Activated naive CD8-positive, alpha-beta T cell treated with anti-CD3 and anti-CD28 coated beads, Interleukin-2, amount 50 U/mL, for 16 hours (primary cell): ENCODE data around the gene AIPL1.

Source experiments
- DNase-seq: peaks from one replicate; pipeline ENCODE4 v3.0.0-alpha.2; 2020; ENCODE audit warnings: low read depth, low spot score

AIPL1 gene

DNA sequence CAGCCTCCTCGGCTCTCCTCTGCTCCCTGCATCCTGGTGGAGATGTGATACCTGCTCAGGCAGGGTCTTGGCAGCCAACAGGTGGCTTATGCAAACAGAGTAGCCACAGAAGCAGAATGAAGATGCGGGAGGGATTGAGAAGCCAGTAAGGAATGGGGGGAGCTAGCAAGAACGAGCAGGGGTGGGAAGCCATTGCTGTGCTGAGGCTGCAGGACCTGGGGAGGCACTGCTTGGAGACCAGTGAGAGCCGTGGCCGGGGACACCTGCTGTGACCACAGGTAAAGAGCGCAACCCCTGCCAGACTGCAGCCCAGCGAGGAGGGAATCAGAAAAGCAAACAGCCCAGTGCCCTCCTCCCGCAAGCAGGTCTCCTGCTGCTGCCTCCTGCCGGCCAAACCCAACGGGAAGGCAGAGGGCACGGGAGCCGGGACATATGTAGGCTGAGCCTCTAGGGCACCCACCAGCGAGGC lies 14.7 kb downstream of the AIPL1 start:
- DNase-seq: no peak

DNA sequence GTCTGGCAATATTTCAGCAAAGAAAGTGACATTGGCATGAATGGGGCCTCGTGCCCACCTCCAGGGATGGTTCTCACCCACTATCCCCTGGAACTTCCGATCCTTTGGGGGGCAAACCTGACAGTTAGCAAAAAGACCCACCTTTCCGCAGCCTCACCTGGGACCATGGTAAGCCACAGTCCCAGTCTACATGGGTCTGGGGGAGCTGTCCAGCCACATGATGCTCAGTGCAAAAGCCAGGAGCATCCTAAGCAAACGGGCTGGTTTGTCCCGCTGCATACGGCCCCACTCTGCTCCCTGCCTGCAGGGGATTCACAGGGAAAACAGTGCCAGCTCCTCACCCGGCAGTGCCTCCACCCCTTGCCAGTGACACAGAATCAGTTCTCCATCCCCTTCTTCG lies 19.3 kb downstream of the AIPL1 start:
- no peak for DNase-seq

DNA sequence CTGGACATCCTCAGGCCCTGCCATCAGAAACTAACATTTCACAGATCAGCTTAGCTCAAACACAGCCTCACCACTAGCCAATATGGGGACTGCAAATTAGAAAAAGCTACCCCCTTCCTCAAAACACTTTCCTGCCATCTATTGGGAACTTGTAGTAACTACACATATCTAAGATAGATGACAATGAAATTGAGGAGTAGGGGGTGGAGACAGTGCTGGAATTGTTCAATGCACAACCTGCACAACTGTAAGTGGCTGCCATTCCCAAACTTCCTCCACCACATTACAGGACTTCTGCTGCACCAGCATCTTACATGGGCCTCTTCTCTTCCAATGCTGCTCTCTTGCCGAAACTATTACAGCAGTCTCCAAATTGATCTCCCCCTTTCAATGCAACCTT lies 21.9 kb downstream of the AIPL1 start:
- DNase-seq: no peak

DNA sequence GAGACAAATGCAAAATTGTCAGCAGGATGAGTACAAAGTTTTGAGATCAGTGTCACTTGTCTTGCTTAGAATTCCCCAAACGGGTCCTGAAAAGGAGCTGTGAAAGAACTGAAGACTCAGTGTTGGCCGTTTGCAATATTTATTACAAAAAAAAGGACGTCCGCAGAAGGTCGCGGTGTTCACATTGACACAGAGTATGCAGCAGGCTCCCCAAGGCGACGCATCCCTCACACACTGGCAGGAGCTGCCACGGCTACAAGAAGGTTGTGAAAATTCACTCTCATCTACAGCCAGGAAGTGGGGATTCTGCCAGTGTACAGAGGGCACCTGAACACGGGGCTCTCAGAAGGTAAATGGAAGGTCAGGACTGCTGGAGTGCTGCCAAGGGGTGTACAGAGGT lies 26.2 kb downstream of the AIPL1 start:
- DNase-seq: no peak

DNA sequence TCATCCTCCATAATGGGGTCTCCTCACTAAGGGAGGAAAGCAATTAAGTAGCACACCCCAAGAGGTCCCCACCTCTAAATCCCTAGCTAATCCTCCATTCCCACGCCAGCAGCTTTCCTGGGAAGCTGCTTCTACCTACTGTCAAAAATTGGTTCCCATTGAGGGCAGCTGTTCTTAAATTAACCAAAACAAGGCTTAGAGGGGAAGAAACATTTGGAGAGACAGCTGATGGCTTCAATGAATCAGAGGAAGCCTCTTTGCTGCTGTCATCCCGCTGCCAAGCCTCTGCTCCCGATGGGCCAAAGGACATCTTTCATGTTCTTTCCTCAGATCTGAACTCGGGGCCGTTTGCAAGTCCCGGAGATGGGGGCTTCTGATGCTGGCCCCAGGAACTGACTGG lies 26.6 kb downstream of the AIPL1 start:
- no peak for DNase-seq

DNA sequence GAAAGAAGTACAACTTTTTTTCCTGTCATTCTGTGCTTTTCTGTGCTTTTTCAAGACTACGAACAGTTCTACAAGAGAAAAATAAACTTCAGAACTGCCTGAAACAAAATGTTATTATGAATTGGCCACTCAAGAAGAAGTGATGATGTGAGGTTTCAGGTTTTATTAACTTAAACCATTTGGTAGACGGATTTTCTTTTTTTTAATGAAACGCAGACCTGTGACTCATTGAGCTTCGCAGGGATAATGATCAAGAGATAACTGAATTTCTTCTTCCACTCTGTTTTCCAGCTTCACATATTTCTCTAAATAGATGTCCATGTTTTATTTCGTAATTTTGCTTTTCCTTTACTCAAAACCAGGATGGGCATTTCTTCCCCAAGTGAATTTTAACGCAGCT lies 32.7 kb downstream of the AIPL1 start:
- no peak for DNase-seq

DNA sequence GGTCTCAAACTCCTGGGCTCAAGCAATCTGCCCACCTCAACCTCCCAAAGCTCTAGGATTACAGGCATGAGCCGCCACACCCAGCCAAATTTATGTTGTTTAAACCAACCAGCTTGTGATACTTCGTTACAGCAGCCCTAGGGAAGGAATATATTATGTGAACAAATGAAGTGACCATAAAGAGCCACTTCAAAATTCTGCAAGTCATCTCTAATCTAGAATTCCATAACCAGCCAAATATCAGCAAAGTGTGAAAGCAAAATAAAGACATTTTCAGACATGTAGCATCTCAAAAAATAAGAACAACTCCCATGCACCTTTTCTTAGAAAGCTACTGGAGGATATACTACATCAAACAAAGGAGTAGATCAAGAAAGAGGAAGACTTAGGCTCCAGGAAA lies 36.0 kb downstream of the AIPL1 start:
- DNase-seq: no peak

DNA sequence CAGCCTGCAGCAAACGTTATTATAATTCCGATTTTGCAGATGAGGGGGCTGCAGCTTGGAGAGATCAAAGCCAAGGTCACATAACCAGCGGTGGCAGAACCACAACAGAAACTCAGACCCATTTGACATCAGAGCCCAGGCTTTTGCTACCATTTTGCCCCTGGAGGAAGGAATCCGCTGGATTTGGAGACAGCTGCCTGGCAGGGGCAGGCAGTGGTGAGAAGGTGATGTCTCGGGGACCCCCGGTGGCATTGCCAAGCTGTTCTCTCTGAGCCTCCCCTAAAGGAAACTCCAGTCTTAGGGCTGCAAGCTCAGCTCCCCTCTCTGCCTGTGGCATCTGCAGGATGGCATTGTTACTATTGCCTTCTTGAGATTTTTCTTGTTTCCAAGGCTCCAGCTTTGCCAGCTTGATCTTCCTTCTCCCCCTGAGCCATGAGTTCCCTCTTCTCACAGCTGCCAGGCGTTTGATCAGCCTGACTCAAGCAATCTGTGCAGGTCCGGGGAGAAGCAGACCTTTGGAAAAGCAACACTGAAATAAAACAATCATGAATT lies 40.8 kb downstream of the AIPL1 start:
- DNase-seq: no peak

DNA sequence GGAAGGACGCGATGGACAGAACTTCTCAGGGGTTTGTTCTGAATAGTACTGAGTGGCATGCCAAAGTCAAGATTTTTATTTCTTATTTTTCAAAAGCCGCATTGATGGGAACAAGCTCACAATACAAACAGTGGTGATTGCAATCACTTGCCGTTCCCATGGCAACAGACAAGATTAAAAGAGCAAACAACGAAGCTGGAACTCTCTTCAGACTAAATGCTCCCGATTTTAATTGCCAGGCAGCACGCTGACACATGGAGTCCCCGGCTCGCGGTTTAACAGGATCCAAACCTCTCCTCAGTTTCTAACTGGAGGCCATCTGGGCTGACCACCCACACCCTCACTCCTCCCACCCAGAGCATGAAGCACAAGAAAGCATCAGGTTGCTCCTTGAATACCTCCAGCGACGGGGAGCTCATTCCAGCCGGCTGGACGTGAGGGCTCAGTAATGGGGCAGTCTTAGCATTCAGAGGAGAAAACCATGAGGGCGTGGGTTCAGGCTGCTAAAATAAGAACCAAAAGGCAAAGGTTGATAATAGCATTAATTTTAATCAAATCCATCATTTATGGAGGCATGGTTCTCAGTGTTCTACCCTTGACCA lies 41.5 kb downstream of the AIPL1 start:
- DNase-seq: no peak

DNA sequence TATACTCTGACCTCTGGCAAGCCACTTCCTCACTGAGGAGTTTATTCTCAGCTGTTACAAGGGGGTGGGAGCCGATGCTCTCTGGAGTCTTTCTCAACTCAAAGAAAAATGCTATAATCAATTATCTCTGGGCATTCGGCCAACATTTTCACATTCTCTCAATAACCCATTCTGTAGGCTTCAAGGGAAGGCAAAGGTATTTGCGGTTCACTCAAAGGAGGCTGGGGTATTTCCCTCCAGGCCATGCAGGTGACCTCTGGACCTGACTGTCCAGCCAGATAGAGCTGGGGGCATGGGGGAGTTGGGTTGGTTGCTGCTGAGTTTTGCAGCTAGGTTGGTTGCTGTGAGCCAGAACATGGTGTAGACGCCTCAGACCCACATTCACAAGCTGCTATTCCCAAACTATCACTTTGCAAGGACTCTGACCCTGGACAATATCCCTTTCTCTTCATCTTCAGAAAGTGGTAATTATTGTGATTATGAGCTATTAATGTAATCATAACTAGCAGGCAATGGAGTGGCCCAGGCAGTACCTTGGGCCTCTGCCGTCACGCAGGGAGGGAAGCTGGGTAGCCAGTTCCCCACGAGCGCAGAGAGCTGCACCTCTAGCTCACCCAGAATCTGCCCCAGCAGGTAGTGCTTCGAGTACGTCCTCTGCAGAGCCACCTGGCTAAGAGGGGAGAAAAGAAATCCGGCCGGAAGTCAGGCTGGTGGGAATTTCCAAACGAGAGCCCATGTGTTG lies 42.1 kb downstream of the AIPL1 start:
- DNase-seq: no peak

DNA sequence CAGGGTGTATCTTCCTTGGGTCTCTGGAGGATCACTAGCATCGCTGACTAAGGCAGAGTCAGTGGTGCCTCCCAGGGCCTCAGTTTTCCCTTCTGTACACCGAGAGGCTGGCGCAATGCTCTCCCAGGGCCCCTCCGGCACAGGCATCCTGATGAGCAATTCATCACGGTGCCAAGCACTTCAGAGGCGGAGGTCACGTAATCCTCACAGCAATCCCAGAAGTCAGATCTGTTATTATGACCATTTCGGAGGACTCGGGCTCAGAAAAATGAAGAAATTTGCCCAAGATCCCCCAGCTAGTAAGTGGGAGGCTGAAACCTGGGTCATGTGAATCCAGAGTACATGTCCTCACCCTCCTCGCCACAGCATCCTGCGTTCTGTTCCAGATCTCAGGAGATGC lies 46.5 kb downstream of the AIPL1 start:
- no peak for DNase-seq

DNA sequence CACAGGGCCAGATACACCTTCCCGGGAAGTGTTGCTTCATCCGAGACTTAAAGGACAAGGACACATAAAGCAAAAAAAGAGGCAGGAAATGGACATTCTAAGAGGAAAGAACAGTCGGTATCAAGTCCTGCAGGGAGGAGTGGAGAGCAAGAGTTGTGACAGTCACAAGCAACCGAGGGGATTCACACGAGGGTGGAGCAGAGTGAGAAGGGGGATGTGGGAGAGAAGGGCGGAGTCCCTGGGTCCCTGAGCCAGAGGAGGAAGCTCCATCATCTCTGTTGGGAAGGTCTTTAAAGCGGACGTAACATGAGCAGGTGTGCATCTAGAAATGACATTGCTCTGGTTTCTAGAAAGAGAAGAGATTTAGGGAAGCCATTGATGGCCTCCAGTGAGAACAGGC lies 47.1 kb downstream of the AIPL1 start:
- DNase-seq: no peak

DNA sequence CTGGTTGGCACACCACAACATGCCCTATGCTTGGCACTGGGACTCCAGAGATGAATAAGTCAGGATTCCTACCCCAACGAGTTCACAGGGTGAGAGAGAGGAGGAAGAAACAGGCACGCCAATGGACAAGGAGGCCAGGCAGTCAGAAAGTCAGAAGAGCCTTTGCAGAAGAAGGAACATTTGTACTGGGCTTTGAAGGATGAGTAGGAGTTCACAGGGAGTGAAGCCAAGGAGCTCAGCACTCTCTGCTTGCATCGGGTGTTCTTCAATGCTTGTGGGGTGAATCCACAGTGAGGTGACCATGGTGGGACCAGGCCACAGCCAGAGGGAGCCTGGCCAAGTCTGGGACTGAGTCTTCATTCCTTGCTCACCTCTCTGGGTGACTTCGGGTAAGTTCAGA lies 47.5 kb downstream of the AIPL1 start:
- DNase-seq: no peak

DNA sequence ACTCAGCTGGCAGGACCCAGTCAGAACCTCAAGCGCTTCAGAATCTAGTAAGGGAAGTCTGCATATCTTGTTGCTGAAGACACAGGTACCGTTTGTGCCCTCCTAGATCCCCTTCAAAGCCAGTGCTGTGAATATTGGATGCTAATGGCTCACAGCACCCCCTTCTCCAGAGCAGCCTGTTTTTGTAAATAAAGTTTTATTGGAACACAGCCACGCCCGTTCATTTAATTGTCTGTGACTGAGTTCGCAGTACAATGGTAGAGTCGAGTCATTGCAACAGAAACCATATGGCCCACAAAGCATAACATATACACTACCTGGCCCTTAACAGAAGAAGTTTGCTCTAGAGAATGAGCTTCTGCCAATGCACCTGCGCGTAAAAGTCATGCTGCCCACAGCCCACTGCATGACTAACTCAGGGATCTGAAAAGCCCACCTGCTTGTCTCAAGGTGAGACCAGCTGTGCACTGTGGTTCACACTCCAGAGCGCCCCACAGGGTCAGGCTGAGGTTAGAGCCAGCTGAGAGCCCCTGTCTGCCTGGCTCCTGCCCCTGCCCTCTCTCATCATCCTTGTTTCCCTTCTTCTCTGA lies 48.8 kb downstream of the AIPL1 start:
- no peak for DNase-seq

DNA sequence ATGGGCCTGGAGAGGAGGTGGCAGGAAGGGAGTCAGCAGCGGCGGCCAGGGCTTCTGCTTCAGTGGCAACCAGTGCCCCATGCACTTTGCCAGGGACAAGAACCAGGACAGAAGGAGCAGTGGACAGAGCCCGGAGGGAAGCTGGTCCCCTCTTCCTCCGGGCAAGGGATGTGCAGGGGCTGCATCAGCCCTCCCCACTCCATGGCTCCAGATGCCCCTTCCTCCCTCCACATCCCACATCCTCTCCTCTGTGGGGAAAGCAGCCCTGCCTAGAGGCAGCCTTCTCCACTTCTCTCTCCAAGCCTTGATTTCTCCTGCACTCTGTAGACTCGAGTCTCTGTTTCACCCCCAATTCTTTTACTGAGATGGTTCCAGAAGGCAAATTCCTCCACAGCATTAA lies 50.4 kb downstream of the AIPL1 start:
- no peak for DNase-seq

DNA sequence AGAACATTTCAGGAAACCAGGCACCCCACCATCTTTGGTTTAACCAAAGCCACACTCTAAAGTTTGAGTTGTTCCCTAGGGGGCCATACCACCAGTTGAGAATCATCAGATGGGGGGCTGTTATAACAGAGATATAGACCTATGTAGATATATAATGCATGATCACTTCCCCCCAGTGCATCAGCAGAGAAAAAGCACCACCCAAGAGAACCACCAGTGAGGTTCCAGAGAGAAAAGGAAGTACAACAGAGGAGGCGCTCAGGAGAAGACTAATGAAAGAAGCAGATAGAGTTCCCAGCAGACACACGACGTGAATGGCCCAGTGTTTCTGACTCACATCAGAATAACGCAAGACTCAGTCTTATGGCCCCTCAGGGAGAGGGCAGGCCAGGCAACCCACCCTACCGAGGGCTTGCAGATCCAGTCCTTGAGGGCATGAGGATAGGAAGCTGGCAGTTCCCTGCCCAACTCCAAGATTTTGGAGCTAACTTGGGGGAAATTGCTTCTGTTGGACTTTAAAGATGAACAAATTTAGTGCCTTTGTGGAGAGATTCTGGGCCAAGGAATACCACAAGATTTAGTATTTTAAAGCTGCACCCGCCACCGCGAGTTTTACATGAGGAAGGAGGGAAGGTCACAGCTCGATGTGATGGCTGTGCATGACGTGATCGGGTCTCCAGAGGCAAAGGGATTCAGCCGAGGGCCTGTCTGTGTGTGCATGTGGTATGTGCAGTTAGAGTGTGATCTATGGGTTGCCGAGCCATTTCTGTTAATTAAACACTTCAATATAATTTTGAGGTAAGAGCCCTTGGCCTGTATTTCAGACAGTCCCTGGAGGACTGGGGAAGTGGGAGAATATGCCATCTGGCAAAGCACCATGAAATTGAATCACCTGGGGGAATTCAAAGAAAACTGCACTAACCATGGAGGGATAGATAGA lies 53.1 kb downstream of the AIPL1 start:
- no peak for DNase-seq

DNA sequence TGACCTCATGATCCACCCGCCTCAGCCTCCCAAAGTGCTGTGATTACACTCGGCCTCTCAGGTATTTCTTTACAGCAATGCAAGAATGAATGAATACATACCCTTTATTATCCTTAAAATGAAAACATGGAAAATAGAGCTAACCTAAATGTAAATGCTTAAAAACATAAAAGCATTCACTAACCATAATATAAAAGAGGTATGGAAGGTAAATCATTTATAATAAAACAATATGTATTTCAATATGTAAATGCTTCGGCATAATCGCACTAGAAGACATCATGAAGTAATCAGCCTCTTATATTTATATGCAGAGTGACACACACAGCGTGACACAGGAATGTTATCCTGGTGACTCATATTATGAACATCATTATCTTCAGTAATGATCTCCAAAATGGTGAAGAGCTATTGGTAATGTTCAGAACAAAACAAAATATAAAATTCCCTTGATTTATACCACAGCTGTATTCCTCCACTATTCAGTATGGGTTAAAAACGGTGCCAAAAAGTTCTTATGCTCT lies 53.9 kb downstream of the AIPL1 start:
- DNase-seq: no peak

DNA sequence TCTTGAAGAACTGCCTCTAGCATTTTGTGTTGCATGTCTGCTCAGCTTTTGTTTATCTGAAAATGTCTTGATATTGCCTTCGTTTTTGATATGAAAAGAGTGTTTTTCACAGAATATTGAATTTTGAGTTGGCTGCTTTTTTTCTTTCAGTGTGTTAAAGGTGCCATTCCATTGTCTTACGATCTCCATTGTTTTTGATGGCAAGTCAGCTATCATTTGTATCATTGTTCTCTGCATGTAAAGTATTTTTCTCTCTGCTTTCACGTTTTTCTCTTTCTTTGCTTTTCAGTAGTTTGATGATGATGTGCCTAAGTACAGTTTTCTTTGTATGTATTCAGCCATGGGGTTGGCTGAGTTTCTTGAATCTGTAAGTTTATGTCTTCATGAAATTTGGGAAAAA lies 57.0 kb downstream of the AIPL1 start:
- no peak for DNase-seq

DNA sequence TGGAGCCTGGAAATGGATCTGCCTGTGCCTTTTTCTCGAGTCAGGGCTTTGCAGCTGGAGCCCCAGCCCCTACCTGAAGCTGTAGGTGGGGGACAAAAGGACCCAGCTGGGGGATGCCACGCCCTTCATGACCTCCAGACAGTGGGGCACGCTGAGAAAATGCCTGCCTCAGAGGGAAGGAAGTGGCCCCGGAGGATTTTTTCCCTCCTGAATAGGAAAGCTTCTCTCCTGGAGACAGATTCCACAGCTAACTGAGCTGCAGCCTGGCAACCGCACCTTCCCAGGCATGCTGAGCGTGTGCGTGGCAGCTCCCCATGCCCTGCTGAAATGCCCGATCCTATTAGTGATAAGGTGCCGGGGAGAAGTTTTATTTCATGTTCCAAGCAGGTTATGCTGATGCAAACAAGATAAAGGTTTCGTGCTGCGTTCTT lies 58.0 kb downstream of the AIPL1 start:
- no peak for DNase-seq

DNA sequence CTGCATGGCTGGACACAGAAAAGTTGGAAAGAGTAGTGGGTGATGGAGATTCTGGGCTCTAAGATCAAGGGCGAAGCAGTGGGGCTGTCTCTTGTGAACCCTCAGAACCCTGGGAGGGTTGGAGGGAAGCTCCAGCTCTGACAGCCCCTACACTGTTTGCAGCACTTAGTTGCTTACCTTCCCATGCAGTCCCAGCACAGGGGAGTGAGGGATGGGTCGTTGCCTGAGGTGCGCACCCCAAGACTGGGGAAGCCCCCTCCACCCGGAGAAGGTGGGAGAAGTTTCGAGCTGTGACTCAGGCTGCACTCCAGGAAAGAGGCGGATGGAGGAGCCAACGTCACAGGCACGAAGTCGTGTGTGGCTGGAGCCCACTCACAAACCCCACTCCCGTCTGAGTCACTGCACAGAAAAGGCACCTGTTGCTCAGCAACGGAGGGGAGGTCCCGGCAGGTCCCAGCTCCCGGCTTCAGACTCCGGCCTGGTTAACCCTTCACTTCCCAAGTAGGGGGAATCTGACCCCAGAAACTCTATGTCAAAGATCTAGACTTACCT lies 60.1 kb downstream of the AIPL1 start:
- DNase-seq: peak; percentile 42

DNA sequence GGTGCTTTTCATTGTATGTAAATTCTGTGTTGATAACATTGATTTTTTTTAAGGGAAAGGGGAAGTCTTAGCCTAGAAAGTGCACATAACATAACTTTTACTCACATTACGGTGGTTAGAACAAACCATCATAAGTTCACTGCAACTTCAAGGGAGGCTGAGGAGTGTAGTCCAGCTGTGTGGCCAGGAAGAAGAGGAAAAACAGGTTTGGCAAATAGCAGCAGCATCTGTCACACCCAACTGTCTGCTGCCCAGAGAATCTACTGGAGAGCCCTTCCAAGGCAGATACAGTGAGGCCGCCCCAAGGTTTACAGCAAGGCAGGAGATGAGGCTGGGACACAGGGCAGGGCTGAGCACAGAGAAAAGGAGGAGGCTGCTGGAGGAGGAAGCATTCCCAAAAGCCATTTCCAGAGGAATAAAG lies 60.6 kb downstream of the AIPL1 start:
- no peak for DNase-seq
